DMS153 treated with DMSO at 0.1 percent for 48 hours (cell line): ENCODE results near the gene CEACAM1.
"Not testable (repeated sequence)": the region's sequence is repeated elsewhere in the genome, so short reads cannot be mapped to it uniquely, and the experiment has no call there.

Experiments
- DNase-seq: peaks from one replicate; lab custom pipeline; 2025; ENCODE audit not compliant: unreplicated experiment; lab: John Stamatoyannopoulos, UW

CEACAM1 gene

DNA sequence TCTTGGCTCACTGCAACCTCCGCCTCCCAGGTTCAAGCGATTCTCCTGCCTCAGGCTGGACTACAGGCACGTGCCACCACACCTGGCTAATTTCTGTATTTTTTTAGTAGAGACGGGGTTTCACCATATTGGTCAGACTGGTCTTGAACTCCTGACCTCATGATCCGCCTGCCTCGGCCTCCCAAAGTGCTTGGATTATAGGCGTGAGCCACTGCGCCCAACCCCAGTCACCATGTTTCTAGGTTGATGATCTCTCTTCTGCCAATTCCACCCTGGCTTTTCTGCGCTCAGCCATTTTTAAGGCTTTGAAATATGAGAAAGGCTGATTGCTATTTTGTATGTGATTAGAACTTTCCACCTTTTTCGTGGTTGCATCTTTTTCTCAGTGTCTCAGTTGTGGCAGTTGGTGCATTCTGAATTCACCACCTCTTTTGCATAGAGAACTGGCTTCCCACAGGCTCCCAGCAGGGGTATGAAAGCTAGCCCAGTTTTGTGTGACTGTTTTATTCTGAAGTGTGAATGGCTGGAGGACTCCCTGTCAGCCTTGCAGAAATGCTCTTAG is 15.5 kb downstream of the CEACAM1 start:
- DNase-seq = no peak

- no peak for DNase-seq
Measured at GRCh38 chr19:42512130-42512636, 16.1 kb downstream of the CEACAM1 start.

GRCh38 chr19:42511340-42511739 is 16.9 kb downstream of the CEACAM1 start:
- no peak for DNase-seq

GRCh38 chr19:42508892-42509444 is 19.3 kb downstream of the CEACAM1 start:
- no peak for DNase-seq

DNA sequence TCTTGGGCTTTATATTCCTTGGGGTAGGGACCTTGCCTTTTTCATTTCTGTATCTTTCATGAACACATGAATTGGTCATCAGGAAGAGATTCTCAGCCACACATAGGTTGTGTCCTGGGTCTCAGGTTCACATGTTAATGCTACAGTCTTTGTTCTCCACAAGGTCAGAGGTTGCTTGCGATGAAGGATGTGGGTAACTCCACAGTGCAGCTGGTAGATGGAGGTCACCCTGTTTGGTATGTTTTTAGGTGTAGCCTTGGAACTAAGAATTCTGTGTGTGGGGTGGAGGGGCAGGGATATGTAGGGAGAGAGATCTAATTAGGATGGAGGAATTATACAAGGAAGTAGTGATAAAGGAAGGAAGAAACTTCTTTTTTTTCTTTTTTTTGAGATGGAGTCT is 23.2 kb downstream of the CEACAM1 start:
- no peak for DNase-seq

DNA sequence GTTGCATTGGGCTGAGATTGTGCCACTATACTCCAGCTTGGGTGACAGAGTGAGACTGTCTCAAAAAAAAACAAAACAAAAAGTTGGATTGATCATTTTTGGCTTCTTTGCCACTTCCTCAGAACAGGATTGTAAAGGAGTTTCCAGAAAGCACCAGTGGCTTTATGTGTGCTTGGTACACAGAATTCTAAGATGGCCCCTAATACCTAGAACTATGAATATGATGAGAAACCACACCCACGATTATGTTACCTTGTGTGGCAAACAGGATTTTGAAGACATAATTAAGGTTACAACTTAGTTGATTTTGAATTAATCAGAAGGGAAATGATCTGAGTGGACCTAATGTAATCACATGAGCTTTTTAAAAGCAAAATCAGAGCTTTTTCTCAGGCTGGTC is 26.5 kb downstream of the CEACAM1 start:
- no peak for DNase-seq

DNA sequence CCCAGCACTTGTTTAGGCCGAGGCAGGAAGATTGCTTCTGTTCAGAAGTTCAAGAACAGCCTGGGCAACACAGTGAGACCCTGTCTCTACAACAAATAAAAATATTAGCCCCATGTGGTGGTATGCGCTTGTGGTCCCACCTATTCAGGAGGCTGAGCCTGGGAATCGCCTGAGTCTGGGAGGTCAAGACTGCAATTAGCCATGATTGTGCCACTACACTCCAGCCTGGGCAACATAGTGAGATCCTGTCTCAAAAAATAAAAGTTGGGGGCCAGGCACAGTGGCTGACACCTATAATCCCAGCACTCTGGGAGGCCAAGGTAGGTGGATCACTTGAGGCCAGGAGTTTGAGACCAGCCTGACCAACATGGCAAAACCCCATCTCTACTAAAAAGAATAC is 27.0 kb downstream of the CEACAM1 start:
- not testable (repeated sequence) for DNase-seq

DNA sequence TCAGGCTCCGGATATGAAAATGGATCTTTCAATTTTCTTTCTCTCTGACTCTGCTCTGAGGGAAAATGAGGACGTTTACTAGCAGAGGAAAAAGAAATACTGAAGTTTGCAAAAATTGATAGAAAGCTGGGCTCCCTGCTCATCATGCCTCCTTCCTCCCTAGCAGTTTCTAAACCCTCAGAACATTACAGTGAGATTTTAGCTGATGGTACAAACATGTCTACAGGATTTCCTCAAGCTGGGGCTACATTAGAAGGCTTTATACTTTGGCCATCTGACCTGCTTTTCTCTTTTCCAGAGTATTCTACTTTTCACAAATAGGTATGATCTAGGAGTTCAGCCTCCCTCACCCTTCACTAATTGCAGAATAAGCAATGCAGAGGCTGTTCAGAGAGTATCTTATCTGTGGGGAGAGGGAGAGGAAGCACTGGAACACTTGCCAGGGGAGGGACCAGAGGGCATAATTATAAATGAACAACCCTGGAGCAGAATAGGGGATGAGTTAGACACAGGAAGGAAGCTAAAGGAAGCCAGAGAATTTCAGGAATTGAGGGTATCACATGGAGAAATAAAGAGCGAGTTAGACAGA is 30.0 kb downstream of the CEACAM1 start:
- DNase-seq = no peak

- no peak for DNase-seq
Measured at GRCh38 chr19:42497492-42498168, 30.7 kb downstream of the CEACAM1 start.

GRCh38 chr19:42496460-42497133 is 31.7 kb downstream of the CEACAM1 start:
- DNase-seq = no peak

DNA sequence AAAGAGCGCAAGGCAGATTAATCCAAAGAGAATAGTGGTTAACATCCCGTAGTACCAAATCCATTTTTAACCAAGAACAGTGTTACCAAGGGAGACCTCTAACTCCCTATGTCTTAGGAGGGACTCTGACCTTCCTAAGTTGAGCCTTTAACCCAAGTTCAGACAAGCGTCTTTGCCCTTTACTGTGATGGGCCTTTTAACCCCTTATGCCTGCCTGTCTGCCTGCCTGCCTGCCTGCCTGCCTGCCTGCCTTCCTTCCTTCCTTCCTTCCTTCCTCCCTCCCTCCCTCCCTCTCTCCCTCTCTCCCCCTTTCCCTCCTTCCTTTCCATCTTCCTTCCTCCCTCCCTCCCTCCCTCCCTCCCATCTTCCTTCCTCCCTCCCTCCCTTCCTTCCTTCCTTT is 32.6 kb downstream of the CEACAM1 start:
- no peak for DNase-seq

DNA sequence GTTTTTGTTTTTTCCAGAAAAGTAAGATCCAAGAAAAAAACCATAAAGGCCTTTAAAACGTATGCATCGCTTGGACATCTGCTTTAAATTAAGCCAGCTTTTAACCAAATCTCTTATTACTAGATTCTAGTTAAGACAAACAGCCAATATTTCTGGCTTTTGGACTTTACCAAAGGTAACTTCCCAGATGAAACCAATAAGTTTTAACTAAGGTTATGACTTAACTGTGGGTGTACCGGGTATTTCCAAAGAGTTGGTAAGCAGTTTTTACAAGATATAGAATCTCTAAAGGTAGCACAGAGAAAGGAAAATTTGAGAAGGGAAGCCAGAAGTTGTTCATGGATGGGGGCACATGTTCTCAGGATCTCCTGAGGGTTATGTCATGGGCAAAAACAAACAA is 34.0 kb downstream of the CEACAM1 start:
- DNase-seq = no peak

DNA sequence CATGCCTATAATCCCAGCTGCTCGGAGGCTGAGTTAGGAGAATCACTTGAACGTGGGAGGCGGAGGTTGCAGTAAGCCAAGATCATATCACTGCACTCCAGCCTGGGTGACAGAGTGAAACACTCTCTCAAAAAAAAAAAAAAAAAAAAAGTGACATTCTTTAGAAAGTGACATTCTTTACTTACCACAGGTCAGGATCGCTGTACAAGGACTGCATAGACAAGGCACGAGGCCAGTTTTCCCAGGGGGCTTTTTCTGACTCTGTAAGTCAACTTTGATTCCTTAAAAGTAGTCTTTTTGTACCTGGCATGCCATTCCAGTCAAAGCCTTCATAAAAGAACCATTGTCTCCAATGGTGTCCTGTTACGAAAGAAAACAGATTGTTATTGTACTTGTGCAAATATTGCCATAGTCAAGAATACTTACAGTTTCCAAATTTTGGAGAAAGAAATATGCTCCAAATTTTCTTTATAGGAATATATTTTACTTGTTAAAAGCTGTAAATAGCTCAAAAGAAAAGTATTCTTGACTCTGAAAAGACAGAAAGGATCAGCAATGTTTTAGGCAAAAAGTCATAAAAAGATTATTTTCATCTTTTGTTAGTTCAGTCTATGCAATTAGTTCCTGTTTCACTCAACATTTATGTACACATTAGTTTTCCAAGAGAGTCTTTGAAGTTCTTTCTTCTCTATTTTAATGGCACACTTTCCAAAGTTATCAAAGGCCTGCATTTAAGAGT is 39.3 kb downstream of the CEACAM1 start:
- DNase-seq = no peak

DNA sequence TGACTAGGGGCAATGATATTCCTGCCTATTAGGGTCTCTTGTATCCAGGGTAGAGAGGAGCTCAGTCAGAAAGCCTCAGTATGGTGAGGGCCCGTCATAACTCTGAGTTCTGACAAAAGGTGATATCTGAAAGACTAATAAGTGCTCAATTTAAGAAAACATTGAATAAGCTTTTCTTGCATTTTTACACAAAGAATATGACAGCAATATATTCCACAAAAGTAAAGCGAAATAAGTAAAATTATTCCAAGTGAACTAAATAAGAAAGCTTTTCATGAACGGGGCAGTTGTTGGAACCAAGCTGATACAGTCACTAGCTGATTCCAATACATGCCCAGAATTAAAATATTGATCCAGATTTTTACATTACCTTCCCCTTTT is 40.5 kb downstream of the CEACAM1 start:
- DNase-seq = no peak

DNA sequence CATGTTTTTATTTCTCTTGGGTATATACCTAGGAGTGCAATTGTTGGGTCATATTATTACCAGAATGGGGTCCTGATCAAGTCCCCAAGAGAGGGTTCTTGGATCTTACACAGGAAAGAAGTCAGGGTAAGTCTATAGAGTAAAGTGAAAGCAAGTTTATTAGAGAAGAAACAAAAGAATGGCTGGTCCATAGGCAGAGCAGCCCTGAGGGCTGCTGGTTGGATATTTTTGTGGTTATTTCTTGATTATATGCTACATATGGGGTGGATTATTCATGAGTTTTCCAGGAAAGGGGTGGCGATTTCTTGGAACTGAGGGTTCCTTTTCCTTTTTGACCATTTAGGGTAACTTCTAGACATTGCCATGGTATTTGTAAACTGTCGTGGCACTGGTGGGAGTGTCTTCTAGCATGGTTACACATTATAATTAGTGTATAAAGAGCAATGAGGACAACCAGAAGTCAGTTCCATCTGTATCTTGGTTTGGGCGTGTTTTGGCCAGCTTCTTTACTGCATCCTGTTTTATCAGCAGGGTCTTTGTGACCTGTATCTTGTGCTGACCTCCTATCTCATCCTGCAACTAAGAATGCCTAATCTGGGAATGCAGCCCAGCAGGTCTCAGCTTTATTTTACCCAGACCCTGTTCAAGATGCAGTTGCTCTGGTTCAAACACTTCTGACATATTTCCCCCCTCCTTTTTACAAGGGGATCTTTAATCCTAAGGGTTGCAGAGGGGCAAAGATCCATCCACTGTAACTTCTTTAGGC is 41.1 kb downstream of the CEACAM1 start:
- no peak for DNase-seq

DNA sequence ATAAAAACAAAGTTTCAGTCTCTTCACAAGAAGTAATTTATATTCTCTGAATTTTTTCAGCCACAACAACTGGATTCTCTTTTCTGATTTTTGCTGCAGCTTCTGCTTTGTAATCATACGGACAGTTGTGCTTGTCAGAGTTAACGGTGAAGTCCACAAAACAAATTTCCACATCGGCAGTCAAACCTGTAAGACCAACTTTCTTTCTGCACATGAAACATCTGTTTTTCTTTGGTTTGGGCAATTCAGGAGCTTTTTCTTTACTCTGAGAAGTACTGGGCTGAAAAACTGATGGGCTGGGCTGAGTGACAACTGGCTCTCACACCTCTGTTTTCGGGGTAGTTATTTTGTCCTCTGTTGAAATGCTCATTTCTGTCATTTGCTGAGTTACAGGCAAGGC is 43.2 kb downstream of the CEACAM1 start:
- DNase-seq = not testable (repeated sequence)

- DNase-seq = no peak
Measured at GRCh38 chr19:42480335-42481095, 47.8 kb downstream of the CEACAM1 start.

- DNase-seq = no peak
Measured at GRCh38 chr19:42479736-42480135, 48.5 kb downstream of the CEACAM1 start.

GRCh38 chr19:42478765-42479311 is 49.4 kb downstream of the CEACAM1 start:
- DNase-seq = no peak
